ENCODE results near the gene PGAP6. TPM values are rescaled to one million over a fixed set of nuclear protein-coding genes. Genes with fewer than 3 reads are reported as not detected.

The PGAP6 gene
- total and polyA plus RNA-seq, 2 of the 13 experiments (the other 11 are each of a cell fraction or from before 2014, with no cell fraction given): 52.7 to 136 TPM

DNA sequence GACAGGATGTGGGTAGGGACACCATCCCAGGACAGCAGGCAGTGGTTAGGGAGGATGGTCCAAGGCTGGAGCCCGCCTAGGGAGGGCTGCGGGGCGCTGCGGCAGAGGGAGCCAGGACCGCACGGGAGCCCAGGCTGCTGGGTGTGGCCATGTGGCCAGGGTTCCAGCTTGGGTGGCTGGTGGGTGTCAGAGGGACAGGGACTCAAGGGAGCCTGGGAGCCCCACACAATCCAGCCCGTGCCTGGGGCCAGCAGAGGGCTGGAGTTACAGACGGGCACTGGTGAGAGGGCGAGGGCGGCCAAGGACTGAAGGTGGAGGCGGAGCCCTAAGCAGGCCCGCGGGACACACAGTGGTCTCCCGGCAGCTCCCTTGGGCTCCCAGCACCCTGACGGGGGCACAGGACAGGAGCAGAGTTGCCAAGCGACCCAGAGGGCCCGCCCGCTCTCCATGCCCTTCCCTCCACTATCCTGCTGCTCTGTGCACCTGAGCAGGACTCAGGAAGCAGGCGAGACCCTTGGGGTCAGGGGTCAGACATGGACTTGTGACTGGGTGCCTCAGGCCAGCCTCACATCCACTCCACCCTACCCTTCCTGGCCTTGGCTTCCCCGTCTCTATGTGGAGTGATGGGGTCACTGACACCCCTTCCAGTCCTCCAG, 18.5 kb downstream of the PGAP6 start (continued):
- TF ChIP-seq ZNF782 (CRISPR knock-in tag; IDR thresholded peaks at IDR 0.05; ENCODE audit: borderline replicate concordance) (no peak), HNRNPK (IDR thresholded peaks at IDR 0.05; ENCODE audit: low read depth, low read length, poor library complexity, severe bottlenecking) (no peak), PRMT3 (CRISPR knock-in tag; IDR thresholded peaks at IDR 0.05; ENCODE audit: borderline replicate concordance, low read depth) (no peak), TOE1 (CRISPR knock-in tag; IDR thresholded peaks at IDR 0.05) (no peak), RFX3 (CRISPR knock-in tag; IDR thresholded peaks at IDR 0.05) (no peak), ARHGAP35 (CRISPR knock-in tag; IDR thresholded peaks at IDR 0.05; ENCODE audit: borderline replicate concordance) (no peak), ZNF260 (CRISPR knock-in tag; IDR thresholded peaks at IDR 0.05; ENCODE audit: borderline replicate concordance, low read depth) (no peak), ZNF547 (CRISPR knock-in tag; IDR thresholded peaks at IDR 0.05) (no peak), ZNF441 (CRISPR knock-in tag; IDR thresholded peaks at IDR 0.05; ENCODE audit: borderline replicate concordance) (no peak), ZSCAN21 (CRISPR knock-in tag; IDR thresholded peaks at IDR 0.05; ENCODE audit: borderline replicate concordance) (no peak), ATM (IDR thresholded peaks at IDR 0.05; ENCODE audit: borderline replicate concordance) (no peak), MYC (CRISPR knock-in tag; IDR thresholded peaks at IDR 0.05; ENCODE audit: borderline replicate concordance) (peak; percentile 41; the same call in 1 of the 2 replicates), MED8 (CRISPR knock-in tag; IDR thresholded peaks at IDR 0.05; ENCODE audit: insufficient replicate concordance) (no peak)
- TF ChIP-seq, protein P1, sequence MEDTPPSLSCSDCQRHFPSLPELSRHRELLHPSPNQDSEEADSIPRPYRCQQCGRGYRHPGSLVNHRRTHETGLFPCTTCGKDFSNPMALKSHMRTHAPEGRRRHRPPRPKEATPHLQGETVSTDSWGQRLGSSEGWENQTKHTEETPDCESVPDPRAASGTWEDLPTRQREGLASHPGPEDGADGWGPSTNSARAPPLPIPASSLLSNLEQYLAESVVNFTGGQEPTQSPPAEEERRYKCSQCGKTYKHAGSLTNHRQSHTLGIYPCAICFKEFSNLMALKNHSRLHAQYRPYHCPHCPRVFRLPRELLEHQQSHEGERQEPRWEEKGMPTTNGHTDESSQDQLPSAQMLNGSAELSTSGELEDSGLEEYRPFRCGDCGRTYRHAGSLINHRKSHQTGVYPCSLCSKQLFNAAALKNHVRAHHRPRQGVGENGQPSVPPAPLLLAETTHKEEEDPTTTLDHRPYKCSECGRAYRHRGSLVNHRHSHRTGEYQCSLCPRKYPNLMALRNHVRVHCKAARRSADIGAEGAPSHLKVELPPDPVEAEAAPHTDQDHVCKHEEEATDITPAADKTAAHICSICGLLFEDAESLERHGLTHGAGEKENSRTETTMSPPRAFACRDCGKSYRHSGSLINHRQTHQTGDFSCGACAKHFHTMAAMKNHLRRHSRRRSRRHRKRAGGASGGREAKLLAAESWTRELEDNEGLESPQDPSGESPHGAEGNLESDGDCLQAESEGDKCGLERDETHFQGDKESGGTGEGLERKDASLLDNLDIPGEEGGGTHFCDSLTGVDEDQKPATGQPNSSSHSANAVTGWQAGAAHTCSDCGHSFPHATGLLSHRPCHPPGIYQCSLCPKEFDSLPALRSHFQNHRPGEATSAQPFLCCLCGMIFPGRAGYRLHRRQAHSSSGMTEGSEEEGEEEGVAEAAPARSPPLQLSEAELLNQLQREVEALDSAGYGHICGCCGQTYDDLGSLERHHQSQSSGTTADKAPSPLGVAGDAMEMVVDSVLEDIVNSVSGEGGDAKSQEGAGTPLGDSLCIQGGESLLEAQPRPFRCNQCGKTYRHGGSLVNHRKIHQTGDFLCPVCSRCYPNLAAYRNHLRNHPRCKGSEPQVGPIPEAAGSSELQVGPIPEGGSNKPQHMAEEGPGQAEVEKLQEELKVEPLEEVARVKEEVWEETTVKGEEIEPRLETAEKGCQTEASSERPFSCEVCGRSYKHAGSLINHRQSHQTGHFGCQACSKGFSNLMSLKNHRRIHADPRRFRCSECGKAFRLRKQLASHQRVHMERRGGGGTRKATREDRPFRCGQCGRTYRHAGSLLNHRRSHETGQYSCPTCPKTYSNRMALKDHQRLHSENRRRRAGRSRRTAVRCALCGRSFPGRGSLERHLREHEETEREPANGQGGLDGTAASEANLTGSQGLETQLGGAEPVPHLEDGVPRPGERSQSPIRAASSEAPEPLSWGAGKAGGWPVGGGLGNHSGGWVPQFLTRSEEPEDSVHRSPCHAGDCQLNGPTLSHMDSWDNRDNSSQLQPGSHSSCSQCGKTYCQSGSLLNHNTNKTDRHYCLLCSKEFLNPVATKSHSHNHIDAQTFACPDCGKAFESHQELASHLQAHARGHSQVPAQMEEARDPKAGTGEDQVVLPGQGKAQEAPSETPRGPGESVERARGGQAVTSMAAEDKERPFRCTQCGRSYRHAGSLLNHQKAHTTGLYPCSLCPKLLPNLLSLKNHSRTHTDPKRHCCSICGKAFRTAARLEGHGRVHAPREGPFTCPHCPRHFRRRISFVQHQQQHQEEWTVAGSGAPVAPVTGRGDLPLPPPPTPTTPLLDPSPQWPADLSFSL (CRISPR knock-in tag; IDR thresholded peaks at IDR 0.05): no peak
- TF ChIP-seq, protein P2, sequence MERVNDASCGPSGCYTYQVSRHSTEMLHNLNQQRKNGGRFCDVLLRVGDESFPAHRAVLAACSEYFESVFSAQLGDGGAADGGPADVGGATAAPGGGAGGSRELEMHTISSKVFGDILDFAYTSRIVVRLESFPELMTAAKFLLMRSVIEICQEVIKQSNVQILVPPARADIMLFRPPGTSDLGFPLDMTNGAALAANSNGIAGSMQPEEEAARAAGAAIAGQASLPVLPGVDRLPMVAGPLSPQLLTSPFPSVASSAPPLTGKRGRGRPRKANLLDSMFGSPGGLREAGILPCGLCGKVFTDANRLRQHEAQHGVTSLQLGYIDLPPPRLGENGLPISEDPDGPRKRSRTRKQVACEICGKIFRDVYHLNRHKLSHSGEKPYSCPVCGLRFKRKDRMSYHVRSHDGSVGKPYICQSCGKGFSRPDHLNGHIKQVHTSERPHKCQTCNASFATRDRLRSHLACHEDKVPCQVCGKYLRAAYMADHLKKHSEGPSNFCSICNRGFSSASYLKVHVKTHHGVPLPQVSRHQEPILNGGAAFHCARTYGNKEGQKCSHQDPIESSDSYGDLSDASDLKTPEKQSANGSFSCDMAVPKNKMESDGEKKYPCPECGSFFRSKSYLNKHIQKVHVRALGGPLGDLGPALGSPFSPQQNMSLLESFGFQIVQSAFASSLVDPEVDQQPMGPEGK (CRISPR knock-in tag; IDR thresholded peaks at IDR 0.05): no peak
- TF ChIP-seq, protein P3, sequence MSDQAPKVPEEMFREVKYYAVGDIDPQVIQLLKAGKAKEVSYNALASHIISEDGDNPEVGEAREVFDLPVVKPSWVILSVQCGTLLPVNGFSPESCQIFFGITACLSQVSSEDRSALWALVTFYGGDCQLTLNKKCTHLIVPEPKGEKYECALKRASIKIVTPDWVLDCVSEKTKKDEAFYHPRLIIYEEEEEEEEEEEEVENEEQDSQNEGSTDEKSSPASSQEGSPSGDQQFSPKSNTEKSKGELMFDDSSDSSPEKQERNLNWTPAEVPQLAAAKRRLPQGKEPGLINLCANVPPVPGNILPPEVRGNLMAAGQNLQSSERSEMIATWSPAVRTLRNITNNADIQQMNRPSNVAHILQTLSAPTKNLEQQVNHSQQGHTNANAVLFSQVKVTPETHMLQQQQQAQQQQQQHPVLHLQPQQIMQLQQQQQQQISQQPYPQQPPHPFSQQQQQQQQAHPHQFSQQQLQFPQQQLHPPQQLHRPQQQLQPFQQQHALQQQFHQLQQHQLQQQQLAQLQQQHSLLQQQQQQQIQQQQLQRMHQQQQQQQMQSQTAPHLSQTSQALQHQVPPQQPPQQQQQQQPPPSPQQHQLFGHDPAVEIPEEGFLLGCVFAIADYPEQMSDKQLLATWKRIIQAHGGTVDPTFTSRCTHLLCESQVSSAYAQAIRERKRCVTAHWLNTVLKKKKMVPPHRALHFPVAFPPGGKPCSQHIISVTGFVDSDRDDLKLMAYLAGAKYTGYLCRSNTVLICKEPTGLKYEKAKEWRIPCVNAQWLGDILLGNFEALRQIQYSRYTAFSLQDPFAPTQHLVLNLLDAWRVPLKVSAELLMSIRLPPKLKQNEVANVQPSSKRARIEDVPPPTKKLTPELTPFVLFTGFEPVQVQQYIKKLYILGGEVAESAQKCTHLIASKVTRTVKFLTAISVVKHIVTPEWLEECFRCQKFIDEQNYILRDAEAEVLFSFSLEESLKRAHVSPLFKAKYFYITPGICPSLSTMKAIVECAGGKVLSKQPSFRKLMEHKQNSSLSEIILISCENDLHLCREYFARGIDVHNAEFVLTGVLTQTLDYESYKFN (CRISPR knock-in tag; conservative IDR thresholded peaks at IDR 0.05): 0 out of 2 replicates have a peak, but pooled peaks have one; percentile 12
